GM21619 (cell line): ENCODE results near the gene ZNF263.

Source experiments
- ATAC-seq: cut with Tn5 transposase; IDR thresholded peaks from one replicate; pipeline ENCODE4 v1.9.1; 2021; ENCODE audit not compliant: unreplicated experiment

The ZNF263 gene

DNA sequence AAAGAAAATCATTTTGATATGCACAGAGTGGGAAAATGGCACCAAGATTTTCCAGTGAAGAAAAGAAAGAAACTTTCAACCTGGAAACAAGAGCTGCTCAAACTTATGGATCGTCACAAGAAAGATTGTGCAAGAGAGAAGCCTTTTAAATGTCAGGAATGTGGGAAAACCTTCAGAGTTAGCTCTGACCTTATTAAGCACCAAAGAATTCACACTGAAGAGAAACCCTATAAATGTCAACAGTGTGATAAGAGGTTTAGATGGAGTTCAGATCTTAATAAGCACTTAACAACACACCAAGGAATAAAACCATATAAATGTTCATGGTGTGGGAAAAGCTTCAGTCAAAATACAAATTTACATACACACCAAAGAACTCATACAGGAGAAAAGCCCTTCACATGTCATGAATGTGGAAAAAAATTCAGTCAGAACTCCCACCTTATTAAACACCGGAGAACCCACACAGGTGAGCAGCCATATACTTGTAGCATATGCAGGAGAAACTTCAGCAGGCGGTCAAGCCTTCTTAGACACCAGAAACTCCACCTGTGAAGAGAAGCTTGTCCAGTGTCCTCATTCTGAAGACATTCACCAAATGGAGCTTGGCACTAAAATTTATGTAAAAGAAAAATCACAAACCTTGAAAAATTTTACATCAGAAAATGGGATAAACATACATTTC lies 34.2 kb downstream of the ZNF263 start:
- ATAC-seq: no peak

DNA sequence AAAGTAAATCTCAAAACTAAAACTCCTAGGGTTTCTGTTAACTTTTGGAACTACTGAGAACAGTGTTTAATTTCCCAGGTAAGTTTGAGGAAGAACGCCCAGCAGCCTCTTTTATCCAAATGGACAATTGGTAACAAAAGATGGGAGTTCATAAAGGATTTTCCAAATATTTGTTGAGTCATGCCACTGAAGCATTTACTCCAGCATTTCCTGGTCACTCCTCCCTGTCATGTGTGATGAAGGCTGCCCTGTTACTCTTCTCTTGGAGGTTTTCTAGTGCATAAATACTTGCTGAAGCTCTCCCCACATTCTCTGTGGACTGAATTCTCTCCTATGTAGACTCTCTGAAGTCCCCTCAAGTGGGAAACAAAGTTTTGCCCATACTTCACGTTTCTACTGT lies 38.5 kb downstream of the ZNF263 start:
- no peak for ATAC-seq

DNA sequence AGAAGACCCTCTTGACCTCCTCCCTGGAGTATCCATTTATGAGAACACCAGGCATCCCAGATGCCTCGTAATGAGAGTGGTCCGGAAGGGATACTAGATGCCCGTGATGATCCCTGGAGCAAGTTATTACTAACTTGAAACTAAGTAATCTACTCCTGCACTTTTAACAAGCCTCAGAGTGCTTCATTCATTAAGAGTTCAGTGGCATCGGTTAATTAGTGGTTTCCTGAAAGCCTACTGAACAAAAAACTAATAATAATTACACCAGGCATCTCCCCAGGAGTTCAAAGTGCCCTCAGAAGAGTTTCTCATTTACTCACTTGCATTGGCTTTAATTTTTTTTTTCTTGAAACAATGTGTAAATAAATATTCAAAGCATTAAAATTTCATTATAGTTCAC lies 44.2 kb downstream of the ZNF263 start:
- no peak for ATAC-seq

DNA sequence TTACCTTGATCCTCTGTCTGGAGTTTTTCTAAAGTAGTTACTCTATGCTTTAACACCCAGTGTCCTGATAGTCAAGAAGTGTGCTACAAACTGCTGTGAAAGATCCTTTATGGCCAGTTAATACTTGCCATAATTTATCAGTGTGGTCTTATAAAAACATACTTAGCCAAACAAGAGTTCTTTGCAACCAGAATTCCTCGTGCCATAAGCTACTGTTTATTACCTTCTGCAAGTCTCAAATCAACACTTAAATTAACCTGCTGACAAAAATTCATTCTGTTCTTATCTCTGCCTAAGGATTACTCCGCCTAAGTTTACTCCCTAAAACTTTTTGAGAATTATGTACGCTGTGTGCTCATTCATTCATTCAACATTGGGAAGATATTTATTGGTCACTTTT lies 44.8 kb downstream of the ZNF263 start:
- no peak for ATAC-seq

DNA sequence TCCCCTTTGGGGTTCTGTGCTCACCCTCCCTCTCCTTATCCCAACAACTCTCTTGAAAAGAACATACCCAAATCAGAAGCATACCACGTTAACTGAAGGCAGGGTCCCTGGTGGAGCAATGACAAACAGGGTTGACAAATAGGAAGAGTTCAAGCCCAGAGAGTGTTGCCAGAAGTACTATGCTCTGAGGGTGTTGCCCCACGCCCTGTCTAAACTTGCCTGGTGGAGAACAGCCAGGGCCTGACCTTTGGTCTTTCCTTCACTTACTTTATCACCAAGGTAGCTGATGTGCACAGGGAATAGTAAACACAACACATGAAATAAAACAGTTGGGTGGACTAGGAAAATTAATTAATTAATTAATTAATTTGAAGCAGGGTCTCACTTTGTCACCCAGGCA lies 45.4 kb downstream of the ZNF263 start:
- ATAC-seq: no peak
